ENCODE results near the gene MAP7D3. TPM values are rescaled to one million over a fixed set of nuclear protein-coding genes. Genes with fewer than 3 reads are reported as not detected.

The MAP7D3 gene
- total RNA-seq (2022; extraction: Qiagen RNA extraction; ENCODE audit: low read depth): 10.1 to 16.0 TPM (median 13.0 TPM) in 5 replicates

GRCh38 chrX:136251041-136251991 is at the start of gene MAP7D3:
MAP7D3 (minus strand) TSS chrX:136251400; CDS start chrX:136251358, 42 bp downstream.

GRCh38 chrX:136300721-136301120 is 49.5 kb upstream of the MAP7D3 start, which contains the start of gene ADGRG4:
ADGRG4 (plus strand) TSS chrX:136300963; CDS start chrX:136308778, 7,815 bp downstream.

Other genes starting within 250 kb of the MAP7D3 start
- 25.1 to 31.0 TPM (median 25.2 TPM) in 5 replicates for gene FHL1, start 103.9 kb downstream of the MAP7D3 start, total RNA-seq (2022; extraction: Qiagen RNA extraction; ENCODE audit: low read depth)
- not detected in 5 replicates for gene ADGRG4, start 49.6 kb upstream of the MAP7D3 start, total RNA-seq (2022; extraction: Qiagen RNA extraction; ENCODE audit: low read depth)
- not detected in 5 replicates for gene BRS3, start 236.5 kb upstream of the MAP7D3 start, total RNA-seq (2022; extraction: Qiagen RNA extraction; ENCODE audit: low read depth)
- gene HTATSF1, start 246.2 kb upstream of the MAP7D3 start, total RNA-seq (2022; extraction: Qiagen RNA extraction; ENCODE audit: low read depth): 46.3 to 63.4 TPM (median 59.4 TPM) in 5 replicates